ENCODE data around the gene PNLIPRP1.

DNA sequence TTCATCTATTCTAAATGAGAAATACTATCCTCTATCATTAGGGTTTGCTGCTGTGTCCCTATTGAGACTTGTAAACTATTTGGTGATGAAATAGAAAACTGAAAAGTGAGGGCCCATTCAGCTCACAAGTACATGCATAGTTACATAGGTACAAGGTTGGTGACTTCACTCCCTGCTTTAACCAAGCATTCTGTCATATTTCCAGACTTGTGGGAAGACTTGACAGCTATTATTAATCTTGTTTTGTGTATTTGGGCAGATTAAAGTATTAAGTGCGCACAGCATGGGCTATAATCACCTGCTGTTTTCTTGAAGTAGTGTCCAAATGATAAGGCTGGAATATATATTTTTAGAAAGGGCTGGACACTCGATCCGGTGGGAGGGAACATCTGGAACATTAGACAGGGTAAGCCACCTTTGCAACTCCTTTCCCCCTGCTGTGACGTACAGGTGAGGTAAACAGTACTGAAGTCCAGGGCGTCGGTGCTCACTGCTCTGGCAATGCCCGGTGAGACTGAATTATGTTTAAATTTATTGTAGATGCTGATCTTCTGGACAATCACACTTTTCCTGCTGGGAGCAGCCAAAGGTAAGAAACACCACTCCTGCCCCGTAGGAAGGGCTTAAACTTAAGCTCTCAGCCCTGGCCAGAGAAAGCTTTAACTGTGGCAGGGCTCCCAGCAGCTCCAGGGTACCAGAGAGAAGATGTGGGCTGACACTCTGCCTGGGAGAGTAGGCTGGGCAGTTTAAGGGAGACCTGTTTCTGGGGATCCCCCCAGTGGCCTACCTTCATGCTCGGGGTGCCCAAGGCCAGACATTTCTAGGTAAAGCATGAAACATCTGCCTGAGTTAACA is at the start of gene PNLIPRP1:
- no peak for TF ChIP-seq SP1 (IDR thresholded peaks at IDR 0.05)
- TF ChIP-seq NFRKB (IDR thresholded peaks at IDR 0.05), result no peak
- no peak for TF ChIP-seq TARDBP (IDR thresholded peaks at IDR 0.05)
- no peak for TF ChIP-seq FOXK2 (IDR thresholded peaks at IDR 0.05)
- TF ChIP-seq ZNF384 (IDR thresholded peaks at IDR 0.05), result no peak
- TF ChIP-seq, protein P1, sequence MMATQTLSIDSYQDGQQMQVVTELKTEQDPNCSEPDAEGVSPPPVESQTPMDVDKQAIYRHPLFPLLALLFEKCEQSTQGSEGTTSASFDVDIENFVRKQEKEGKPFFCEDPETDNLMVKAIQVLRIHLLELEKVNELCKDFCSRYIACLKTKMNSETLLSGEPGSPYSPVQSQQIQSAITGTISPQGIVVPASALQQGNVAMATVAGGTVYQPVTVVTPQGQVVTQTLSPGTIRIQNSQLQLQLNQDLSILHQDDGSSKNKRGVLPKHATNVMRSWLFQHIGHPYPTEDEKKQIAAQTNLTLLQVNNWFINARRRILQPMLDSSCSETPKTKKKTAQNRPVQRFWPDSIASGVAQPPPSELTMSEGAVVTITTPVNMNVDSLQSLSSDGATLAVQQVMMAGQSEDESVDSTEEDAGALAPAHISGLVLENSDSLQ (IDR thresholded peaks at IDR 0.05), result no peak
- TF ChIP-seq ARNT (IDR thresholded peaks at IDR 0.05), result no peak
- TF ChIP-seq CTBP1 (IDR thresholded peaks at IDR 0.05; ENCODE audit: borderline replicate concordance), result no peak
